ENCODE measurements around the gene TMC7. TPM values are rescaled to one million over a fixed set of nuclear protein-coding genes. Genes with fewer than 3 reads are reported as not detected.
"Not testable (repeated sequence)": the region's sequence is repeated elsewhere in the genome, so short reads cannot be mapped to it uniquely, and the experiment has no call there.

Gene TMC7
- total RNA-seq, 1 donor from 2014 or later, result 1.4 TPM

DNA sequence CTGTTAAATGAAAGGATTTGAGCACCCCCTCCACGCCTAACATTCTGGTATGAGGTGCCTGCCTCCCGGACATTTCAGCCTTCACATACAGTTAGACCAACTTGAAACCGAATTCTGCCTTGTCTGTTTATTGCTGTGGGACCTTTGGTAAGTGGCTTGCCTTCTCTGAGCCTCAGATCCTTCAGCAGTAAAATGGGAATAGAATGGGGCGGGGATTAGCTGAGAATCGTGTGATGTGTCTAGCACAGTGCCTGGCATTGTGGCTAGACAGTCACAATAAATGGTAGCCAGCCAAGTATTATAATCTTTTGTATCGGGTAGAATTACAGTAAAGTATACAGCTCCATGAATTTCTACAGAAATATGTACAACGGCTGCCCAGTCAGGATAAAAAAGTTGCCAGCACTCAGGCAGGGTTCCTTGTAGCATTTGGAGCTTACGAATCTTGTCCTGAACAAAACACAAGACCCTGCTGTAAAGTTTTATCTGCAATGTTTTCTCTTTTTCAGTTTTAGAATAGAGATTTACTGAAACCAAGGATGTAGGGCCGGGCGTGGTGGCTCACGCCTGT, 786 bp downstream of the TMC7 start:
- Mint-ChIP-seq H3K4me3 (peak overlapping the region; percentile 85), H3K9me3 (no peaks in the 10 kb centered on the region), H3K4me1 (ENCODE audit: unreplicated experiment) (no peaks in the 10 kb centered on the region), H3K27me3 (peaks cover 15% of the 10 kb centered on the region), H3K36me3 (no peaks in the 10 kb centered on the region), H3K27ac (peak overlapping the region; percentile 54)
- TF ChIP-seq, protein P1, sequence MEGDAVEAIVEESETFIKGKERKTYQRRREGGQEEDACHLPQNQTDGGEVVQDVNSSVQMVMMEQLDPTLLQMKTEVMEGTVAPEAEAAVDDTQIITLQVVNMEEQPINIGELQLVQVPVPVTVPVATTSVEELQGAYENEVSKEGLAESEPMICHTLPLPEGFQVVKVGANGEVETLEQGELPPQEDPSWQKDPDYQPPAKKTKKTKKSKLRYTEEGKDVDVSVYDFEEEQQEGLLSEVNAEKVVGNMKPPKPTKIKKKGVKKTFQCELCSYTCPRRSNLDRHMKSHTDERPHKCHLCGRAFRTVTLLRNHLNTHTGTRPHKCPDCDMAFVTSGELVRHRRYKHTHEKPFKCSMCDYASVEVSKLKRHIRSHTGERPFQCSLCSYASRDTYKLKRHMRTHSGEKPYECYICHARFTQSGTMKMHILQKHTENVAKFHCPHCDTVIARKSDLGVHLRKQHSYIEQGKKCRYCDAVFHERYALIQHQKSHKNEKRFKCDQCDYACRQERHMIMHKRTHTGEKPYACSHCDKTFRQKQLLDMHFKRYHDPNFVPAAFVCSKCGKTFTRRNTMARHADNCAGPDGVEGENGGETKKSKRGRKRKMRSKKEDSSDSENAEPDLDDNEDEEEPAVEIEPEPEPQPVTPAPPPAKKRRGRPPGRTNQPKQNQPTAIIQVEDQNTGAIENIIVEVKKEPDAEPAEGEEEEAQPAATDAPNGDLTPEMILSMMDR (conservative IDR thresholded peaks at IDR 0.05), result no peak
- DNase-seq (ENCODE audit: extremely low spot score, unreplicated experiment), result no peak

DNA sequence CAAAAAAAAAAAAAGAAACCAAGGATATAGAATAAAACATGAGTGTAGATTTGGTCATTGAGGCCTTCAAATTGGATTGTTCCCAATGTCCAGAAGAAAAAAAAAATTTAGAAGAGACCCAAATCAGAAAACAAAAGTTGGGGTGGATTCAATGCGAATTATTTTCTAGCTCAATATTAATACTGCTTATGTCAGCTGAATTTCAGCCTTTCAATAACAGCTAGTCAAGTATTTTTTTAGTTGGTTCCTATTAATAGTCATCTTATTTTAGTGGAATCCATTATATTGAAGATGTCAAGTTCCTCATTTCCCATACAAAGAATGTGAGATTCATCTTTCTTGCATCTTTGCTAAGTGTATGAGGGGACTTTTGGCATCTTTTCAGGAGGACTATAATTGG, 1.5 kb downstream of the TMC7 start:
- H3K4me3 Mint-ChIP-seq; DNase-seq (ENCODE audit: extremely low spot score, unreplicated experiment); H3K36me3 Mint-ChIP-seq; H3K27ac Mint-ChIP-seq; H3K4me1 Mint-ChIP-seq (ENCODE audit: unreplicated experiment); H3K27me3 Mint-ChIP-seq; H3K9me3 Mint-ChIP-seq: not testable (repeated sequence)

DNA sequence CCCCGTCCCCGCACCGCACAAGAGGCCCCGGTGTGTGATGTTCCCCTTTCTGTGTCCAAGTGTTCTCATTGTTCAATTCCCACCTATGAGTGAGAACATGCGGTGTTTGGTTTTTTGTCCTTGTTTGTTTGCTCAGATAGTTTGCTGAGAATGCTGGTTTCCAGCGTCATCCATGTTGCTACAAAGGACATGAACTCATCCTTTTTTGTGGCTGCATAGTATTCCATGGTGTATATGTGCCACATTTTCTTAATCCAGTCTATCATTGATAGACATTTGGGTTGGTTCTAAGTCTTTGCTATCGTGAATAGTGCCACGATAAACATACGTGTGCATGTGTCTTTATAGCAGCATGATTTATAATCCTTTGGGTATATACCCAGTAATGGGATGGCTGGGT, 8.0 kb downstream of the TMC7 start:
- H3K4me3 Mint-ChIP-seq; H3K9me3 Mint-ChIP-seq; H3K27me3 Mint-ChIP-seq; H3K4me1 Mint-ChIP-seq (ENCODE audit: unreplicated experiment); H3K27ac Mint-ChIP-seq; DNase-seq (ENCODE audit: extremely low spot score, unreplicated experiment); H3K36me3 Mint-ChIP-seq: not testable (repeated sequence)

DNA sequence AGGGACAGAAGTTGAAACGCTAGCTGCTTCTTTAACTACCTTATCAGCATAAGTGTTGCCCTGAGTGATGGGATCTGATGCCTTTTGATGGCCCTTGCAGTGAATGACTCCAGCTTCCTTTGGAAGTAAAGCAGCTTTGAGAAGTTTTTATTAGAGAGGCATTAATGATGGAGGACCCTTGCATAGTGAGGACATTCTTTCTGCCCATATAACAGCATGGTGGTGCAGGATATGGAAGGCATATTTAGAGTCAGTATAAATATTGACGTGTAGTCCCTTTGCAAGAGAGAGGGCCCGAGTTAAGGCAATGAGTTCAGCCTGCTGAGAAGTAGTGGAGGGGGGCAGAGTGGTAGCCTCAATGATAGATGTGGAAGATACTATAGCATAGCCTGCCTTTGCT, 9.8 kb downstream of the TMC7 start:
- not testable (repeated sequence) for H3K27me3 Mint-ChIP-seq; H3K4me3 Mint-ChIP-seq; H3K36me3 Mint-ChIP-seq; H3K4me1 Mint-ChIP-seq (ENCODE audit: unreplicated experiment); H3K27ac Mint-ChIP-seq; H3K9me3 Mint-ChIP-seq; DNase-seq (ENCODE audit: extremely low spot score, unreplicated experiment)

DNA sequence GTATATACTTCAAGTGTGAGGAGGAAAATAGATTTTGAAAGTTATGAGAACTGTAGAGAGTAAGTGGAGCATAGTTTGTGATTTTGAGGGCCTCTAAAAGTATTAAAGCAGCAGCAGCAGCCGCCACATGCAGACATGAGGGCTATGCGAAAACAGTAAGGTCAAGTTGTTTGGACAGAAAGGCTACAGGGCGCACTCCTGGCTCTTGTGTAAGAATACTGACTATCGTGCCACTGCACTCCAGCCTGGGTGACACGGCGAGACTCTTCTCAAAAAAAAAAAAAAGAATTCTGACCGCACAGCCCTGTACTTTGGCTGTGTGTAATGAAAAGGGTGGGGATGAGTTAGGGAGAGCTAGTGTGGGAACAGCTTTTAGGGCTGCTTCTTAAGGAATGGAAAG, 10.4 kb downstream of the TMC7 start:
- H3K4me1 Mint-ChIP-seq (ENCODE audit: unreplicated experiment); H3K9me3 Mint-ChIP-seq; H3K27me3 Mint-ChIP-seq; H3K27ac Mint-ChIP-seq; H3K4me3 Mint-ChIP-seq; H3K36me3 Mint-ChIP-seq; DNase-seq (ENCODE audit: extremely low spot score, unreplicated experiment): not testable (repeated sequence)

DNA sequence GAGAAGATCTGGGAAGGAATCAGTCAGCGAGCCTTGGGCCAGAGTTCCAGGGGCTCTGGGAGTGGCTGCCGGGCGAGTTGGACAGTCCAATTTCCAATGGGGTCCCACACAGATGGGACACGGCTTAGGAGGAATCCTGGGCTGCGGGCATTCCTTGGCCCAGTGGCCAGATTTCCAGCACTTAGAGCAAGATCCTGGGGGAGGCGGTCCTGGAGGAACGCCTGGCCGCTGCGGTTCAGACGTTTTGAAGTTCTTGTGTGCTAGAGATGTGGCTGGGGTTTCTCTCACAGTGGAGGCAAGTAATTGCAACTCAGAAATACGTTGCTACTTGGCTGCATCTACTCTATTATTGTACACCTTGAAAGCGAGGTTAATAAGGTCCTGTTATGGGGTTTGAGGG, 11.7 kb downstream of the TMC7 start:
- H3K27me3 Mint-ChIP-seq; DNase-seq (ENCODE audit: extremely low spot score, unreplicated experiment); H3K36me3 Mint-ChIP-seq; H3K9me3 Mint-ChIP-seq; H3K4me1 Mint-ChIP-seq (ENCODE audit: unreplicated experiment); H3K4me3 Mint-ChIP-seq: not testable (repeated sequence)
- H3K27ac Mint-ChIP-seq, result peak overlapping the region; percentile 48

DNA sequence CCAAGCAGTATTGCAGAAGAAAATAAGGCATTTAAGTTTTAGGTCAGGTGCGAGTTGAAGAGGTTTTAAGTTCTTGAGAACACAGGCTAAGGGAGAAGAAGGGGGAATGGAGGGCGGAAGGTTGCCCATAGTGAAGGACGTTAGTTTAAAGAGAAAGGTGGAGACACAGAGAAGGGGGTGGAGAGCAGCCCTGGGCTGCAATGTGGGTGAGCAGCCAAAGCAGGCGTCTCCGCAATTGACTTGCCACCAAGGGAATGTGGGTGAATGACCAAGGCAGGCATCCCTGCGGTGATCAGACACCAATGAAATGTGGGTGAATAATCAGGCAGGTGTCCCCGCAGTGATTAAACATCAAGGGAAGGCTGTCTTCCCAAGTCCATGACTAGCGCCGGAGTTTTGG, 12.8 kb downstream of the TMC7 start:
- DNase-seq (ENCODE audit: extremely low spot score, unreplicated experiment); H3K9me3 Mint-ChIP-seq; H3K27me3 Mint-ChIP-seq; H3K36me3 Mint-ChIP-seq; H3K4me3 Mint-ChIP-seq; H3K4me1 Mint-ChIP-seq (ENCODE audit: unreplicated experiment): not testable (repeated sequence)
- peak overlapping the region; percentile 22 for H3K27ac Mint-ChIP-seq

DNA sequence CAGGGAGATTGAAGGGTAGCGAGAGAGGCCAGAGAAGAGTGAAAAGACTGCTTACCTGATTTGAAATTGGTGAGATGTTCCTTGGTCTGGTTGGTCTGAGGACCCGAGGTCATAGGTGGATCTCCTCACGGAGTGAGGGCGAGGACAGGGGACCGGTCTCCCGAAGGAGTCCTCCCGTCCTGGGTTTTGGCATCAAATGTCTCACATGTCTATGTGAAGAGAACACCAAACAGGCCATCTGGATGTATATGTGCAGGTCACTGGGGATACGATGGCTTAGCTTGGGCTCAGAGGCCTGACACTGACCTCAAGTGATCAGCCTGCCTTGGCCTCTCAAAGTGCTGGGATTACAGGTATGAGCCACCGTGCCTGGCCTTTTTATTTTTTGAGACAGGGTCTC, 13.3 kb downstream of the TMC7 start:
- H3K36me3 Mint-ChIP-seq; H3K9me3 Mint-ChIP-seq; DNase-seq (ENCODE audit: extremely low spot score, unreplicated experiment); H3K4me3 Mint-ChIP-seq; H3K27me3 Mint-ChIP-seq; H3K4me1 Mint-ChIP-seq (ENCODE audit: unreplicated experiment): not testable (repeated sequence)
- peak overlapping the region; percentile 22 for H3K27ac Mint-ChIP-seq

DNA sequence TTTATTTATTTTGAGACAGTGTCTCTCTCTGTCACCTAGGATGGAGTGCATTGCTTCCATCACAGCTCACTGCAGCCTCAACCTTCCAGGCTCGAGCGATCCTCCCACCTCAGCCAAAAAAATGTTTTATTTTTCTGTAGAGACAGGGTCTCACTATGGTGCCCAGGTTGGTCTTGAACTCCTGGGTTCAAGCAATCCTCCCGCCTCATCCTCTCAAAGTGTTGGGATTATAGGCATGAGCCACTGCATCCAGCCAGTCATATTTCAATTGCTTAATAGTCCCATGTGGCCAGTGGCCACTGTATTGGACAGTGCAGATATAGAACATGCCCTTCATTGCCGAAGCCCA, 15.3 kb downstream of the TMC7 start:
- H3K4me1 Mint-ChIP-seq (ENCODE audit: unreplicated experiment), result no peaks in the 10 kb centered on the region
- no peaks in the 10 kb centered on the region for H3K9me3 Mint-ChIP-seq
- peaks cover 7% of the 10 kb centered on the region for H3K27me3 Mint-ChIP-seq
- TF ChIP-seq, protein P1 (conservative IDR thresholded peaks at IDR 0.05), result no peak
- DNase-seq (ENCODE audit: extremely low spot score, unreplicated experiment), result no peak
- no peaks in the 10 kb centered on the region for H3K36me3 Mint-ChIP-seq
- H3K27ac Mint-ChIP-seq, result peak overlapping the region; percentile 37
- peak overlapping the region; percentile 31 for H3K4me3 Mint-ChIP-seq
